ENCODE data around the gene NEK11.

The NEK11 gene

DNA sequence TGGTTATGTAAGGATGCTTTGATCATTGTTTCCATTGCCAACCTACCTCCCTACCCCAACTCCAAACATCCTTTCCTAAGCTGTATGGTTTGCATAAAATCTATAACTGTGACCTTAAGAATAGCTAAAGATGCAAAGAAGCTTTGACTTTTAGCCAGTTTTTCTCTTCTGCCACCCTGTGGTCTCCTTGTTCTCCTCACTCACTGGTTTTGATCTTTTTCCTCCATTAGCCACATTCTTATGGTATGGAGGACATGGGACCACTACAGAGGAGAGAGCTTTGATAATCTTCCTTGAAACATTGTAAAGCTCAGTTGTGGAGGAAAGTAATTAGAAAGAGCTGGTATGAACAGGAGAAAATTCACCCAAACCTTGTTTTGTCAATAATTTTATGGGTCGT is 115.9 kb downstream of the NEK11 start:
- no peak for DNase-seq

DNA sequence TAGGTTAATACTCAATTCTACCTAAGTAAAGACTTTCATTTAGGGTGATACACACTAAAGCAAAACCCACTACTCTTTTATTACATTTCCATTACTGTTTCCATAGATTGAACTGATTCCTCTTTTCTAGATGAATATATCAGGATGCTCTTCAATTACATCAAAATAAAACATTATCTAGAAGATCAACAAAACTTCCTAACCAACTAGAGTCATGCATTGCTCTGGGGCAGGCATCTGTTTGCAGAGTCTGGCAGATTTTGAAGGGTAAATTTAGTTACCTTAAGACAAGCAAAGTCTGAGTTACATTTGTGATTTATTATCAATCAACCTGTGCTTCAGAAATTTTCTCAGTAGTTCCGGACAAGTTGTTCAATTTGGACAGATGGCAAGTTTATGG is 117.1 kb downstream of the NEK11 start:
- no peak for DNase-seq

DNA sequence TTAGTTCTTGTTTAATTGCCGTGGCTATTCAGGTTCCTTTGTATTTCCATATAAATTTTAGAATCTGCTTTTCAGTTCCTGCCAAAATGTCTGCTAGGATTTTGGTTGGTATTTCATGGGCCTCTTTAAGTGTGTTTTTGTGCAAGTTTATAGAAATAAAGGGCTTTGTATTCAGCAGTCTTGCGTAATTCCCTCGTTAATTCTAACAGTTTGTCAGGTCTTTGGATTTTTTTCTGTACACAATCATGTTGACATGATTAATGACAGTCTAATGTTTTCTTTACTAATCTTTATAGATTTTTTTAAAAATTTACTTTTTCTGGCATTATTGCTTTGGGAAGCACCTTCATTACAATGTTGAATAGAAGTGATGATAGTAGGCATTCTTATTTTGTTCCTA is 120.9 kb downstream of the NEK11 start:
- no peak for DNase-seq

DNA sequence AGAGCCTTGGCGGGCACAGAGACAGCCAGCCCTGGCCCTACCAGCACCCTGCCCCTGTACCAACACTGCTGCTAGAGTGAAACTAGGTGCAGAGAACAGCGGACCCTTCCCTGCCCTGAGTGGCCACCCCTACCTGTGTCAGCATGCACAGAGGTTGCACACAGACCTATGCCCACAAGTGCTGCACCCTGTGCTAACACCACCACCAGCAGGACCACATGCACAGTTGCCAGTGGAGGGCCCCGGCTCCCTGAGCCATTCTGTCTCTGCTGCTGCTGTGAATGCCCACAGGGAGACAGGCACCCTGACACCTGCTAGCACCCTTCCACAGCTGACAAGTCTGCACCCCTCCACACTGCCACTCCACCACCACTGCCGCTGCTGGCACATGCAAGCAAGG is 131.8 kb downstream of the NEK11 start:
- DNase-seq = no peak

DNA sequence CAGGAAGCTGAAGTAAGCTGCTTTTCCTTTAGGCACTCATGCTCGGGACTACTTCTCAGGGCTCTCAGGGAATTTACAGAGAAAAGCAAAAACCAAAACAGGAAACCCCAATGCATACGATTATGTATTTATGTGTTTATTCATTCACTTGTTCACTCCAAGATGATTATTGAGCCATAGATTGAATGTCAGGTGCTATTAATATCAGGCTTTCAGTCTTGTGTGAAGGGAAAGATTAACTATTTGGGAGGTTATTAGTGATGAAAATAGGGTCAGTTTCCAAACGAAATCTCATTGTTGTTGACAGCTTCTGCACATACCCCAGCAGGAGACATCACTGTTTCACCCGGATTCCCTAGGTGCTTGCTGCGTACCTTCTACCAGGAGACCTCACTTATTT is 135.8 kb downstream of the NEK11 start:
- DNase-seq = no peak

DNA sequence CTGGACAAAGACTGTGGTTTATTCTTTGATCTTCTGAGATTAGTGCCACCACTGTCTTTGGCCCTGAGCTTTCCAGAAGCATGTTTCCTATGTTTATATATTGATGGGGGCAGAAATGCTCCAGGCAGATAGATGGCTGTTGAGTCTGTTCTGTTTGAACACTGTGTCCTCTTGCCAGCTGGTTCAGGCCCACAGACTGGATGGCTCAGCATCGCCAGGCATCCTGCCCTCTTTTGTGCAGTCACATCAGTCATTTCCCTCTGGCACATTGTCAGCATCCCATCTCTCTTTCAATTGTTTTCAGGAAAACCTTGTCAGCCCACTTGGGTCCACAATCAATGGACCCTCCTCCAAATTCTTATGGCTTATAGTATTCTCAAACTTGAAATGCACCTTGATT is 141.2 kb downstream of the NEK11 start:
- no peak for DNase-seq

DNA sequence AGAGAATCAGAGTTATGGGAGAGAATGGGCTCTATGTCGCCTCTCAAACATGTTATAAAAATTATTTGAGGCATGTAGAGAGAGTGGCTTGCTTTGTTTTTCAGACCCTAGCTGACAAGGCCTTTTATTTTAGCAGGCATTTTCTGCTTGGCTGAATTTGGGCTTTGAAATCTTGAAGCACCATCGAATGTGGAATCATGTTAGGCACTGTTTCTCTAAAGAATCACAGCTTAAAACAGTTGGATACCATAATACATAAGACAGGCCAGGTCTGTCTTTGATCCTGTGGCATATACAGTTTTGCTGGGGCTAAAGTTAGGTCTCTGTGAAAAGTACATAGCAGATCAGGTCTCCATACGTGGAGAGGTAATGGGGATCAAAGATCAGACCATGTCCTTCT is 142.7 kb downstream of the NEK11 start:
- no peak for DNase-seq

DNA sequence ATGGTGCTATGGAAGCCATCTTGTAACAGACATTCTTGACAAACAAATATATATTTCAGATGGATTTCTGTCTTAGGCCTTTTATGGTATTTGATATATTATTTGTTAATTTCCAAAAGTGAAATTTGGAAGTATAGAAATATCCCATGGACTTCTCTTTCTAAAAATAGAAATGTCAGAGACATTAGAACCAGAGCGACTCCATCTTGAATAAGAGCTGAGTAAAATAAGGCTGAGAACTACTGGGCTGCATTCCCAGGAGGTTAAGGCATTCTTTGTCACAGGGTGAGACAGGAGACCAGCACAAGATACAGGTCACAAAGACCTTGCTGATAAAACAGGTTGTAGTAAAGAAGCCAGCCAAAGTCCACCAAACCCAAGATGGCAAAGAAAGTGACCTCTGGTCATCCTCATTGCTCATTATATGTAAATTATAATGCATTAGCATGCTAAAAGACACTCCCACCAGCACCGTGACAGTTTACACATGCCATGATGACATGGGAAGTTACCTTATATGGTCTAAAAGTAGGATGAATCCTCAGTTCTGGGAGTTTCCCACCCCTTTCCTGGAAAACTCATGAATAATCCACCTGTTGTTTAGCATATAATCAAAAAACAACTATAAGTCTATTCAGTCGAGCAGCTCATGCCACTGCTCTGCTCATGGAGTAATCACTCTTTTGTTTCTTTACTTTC is 146.0 kb downstream of the NEK11 start:
- DNase-seq = no peak

DNA sequence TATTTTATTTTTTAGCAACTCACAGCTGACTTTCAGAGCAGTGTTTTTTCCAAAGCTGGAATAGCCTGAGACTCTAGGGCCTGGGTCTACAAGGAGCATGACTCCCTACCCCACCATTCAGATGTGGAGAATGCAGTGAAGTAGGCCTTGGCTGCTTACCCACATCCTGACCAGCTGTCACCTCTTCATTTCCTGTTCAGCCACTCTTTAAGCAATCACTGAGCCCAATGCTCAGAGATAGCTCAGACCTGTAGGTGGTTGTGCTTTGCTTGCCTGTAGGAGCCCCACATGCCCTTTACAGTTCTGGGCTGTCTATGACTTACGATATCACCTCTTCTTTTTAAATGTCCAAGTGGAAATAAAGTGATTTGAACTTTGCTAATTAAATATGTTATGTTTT is 148.1 kb downstream of the NEK11 start:
- DNase-seq = no peak

DNA sequence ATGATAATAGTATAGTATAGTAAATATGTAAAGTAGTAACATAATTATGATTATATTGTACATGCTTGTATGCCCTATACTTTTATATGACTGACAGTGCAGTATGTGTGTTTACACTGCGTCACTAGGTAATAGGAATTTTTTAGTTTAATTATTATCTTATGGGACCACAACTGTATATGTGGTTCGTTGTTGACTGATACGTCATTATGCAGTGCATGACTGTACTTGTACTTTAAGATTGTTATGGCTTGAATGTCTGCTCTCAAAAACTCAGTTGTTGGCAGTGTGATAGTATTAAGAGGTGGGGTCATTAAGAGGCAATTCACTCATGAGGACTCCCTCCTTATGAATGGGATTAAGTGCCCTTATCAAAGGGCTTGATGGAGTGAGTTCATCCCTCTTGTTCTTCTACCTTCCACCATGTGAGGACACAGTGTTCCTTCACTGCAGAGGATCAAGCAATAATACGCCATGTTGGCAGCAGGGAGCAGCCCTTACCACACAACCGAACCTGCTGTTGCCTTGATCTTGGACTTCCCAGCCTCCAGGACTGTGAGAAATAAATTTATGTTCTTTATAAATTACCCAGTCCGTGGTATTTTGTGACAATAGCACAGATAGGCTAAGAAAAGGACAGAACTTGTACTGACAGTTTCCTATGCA is 152.2 kb downstream of the NEK11 start:
- no peak for DNase-seq

DNA sequence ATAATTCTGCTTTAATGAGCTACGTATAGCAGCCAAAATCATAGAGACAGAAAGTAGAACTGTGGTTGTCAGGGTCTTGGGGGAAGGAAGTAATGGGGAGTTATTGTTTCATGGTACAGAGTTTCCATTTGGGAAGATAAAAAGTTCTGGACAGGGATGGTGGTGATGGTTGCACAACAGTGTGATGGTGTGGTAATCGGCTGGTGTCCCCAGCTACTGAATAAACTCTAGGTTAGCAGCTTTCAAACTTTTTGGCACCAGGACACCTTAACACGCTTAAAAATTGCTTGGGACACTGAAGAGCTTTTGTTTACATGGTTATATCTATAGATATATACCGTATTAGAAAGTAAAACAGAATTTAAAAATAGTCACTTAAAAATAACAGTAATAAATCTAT is 166.0 kb downstream of the NEK11 start:
- DNase-seq = no peak

DNA sequence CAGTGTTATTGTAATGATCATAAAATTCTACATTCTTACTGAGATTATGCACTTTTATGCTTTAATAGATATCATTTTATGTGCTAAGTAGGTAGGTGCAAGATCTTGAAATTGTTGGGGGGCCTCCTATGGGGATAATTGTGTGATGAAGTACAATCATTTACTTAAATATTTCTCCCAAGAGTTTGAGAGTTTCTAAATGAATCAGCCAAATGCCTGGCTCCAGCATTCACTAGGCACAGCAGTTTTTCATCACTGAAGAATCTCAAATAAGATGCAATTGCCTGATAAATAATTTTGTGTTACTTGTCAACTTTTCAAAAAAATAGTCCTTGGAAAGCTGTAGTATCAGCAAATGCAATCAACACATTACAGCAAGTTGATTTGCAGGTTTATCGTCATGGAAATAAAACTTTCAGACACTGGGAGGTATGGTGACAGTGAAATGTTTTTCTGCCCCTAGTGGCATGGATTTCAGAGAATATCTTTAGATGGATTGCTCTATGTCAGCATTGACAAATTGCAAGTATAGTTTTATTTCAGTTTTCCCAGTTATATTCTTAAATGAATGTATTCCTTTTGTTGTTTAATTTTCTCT is 167.1 kb downstream of the NEK11 start:
- no peak for DNase-seq

DNA sequence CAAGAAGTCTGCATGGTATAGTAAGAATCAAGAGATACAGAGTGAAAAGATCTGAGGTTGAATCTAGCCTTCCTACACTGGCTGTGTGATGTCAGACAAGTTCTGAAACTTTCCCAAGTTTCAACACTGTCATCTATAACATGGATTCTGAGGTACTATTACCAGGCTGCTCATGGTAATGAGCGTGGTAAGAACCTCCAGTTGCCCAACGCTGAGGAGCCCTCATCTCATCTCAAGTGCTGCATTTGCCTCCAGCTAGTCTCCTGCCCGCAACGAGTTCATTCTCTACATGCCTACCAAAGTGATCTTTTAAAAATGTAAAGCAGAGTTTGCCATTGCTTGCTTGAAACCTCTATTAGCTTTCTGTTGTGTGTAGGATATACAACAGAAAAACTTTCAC is 168.1 kb downstream of the NEK11 start:
- no peak for DNase-seq

DNA sequence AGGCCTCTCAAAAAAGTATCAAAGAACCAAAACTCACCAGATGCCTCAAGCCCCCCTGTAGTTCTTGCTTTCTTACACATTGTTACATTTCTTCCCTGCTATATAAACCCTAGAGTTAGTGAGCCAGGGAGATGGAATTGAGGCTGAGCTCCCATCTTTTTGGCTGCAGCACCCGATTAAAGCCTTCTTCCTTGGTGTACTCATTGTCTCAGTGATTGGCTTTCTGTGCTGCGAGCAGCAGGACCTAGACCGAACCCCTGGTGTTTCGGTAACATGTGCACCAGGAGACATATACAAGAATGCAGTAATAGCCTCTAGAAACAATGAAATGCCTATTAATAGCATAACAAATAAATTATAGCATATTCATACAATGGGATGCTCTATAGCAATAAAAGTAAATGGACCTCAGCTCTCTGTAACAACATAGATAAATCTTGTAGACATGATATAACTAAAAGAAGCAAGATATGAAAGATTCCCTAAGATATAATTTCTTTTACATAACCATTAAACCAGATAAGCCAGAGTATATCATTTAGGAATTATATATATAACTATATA is 174.0 kb downstream of the NEK11 start:
- no peak for DNase-seq

DNA sequence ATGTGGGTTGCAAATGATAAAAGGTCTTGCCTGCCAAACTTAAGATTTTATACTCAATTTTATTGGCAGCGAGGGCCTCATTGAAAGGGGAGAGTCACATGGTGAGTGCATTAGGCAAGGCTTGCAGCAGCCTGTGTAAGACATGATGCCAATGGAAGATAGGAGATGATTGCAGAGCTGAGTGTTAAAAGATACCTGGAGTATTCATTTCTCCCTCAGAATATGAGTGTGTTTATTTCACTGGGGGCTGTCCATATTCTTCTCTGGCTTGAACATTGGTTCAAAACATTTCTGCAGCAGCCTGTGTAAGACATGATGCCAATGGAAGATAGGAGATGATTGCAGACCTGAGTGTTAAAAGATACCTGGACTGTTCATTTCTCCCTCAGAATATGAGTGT is 189.7 kb downstream of the NEK11 start:
- no peak for DNase-seq

DNA sequence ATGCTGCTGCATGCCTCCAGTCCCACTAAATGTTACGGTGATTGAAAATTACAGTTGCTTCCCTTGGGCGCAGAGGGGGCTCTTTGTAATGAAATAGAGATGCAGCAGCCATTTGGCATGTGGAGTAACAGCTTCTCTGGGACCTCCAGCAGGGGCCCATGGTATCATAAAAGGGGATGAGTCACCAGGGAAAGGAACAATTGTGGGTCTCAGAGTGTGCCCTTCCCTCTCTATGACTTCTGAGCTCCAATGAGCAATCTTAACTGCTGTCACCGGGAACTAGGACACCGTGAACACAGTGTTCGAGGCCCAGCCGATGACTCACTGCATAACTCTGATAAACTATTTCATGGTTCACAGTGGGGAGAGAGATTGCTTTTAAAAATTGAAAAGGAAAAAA is 190.1 kb downstream of the NEK11 start:
- DNase-seq = no peak

DNA sequence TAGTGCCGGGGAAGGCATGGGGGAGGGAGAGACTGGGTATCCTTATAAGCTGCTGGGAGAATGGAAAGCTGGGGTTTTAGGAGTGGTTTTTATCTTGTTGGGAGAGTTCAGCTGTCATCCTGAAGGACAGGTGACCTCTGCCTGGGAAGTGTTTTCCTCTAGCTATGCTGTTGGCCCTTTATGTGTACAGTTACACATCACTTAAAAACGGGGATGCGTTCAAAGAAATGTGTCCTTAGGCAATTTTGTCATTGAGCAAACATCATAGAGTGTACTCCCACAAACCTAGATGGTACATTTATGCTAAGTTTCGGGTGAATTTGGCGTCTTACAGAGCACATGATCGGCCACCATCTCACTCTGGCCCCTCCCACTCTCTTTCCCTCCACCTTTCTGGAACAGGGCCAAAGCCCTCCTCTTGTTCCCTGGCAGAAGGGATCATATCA is 190.6 kb downstream of the NEK11 start:
- DNase-seq = no peak

DNA sequence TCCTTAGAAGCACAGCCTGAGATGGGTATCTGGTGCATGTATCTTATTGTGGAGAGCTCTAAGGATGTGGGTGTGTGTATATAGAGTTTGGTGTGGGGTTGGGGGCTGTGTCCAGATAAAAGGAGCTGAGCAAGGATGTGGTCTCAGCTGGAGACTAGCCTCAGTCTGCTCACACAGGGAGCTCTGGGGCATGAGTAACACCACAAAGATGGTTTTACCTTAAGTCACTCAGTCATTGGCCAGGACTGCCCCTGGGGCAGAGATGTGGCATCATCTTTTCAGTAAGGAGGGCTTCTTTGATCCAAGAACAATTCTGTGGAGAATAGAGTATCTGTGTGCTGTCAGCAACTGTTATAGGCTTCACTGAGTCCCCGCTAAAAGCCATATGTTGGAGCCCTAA is 191.5 kb downstream of the NEK11 start:
- DNase-seq = no peak

DNA sequence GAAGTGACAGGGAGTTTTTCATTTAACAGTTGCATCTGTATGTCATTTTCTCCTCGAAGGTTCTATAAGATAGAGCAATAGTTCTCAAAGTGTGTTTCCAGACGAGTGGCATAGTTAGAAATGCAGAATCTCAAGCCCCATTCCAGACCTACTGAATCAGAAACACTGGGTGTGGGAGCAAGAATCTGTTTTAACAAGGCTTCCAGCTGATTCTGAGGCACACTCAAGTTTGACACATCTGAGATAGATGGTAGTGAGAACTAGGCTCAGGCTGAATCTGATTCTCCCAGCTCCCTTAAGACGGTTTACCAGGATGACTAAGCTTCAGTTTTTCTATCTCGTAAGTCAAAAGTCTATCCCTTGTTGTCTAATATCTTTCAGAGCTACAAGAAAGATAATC is 195.1 kb downstream of the NEK11 start:
- DNase-seq = no peak

DNA sequence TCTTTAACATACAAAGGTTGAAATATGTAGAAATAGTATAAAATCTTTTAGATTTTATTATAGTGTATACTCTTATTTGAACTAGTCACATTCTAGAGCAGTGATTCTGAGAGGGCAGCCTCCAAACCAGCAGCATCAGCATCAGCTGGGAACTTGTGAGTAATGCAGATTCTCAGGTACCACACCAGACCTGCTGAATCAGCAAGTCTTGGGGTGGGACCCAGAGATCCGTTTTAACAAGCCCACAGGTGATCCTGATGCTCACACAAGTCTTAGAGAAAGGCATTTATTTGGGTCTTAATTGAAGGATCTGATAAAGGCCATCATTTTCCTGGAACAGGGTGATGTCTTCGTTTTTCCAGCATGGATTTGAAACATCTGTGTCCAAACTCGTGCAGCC is 195.9 kb downstream of the NEK11 start:
- no peak for DNase-seq

DNA sequence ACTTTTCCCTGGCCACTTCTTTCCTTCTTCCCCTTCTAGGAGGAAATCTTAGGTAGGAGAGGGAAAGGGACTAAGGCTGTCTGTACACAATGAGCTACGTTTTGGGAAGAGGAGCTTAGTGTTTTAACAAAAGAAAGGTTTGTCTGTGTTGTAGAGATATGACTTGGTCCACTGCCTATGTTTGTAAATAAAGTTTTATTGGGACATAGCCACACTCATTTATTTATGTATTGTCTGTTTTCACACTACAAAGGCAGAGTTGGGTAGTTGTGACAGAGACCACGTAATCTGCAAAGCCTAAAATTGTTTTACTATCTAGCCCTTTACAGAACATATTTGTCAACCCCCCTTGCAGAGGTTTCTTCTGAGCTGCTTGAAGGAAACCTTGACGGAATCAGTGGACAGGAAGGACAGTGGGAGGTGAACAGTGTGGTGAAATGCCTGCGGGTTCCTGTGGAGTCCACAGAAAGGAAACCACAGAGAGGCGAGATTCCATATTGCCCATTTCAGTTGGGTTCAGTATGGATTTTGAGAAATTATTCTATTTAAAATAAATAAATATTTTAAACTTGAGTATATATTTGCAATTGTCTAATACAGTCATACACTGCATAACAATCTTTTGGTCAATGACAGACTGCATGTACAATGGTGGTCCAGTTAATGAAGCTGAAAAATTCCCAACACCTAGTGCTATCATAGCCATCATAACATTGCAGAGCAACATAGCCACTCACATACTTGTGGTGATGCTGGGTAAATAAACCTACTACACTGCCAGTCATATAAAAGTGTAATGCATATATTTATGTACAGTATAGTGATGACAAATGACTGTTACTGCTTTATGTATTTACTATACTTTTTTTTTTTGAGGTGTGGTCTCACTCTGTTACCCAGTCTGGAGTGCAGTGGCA is 197.0 kb downstream of the NEK11 start:
- no peak for DNase-seq

DNA sequence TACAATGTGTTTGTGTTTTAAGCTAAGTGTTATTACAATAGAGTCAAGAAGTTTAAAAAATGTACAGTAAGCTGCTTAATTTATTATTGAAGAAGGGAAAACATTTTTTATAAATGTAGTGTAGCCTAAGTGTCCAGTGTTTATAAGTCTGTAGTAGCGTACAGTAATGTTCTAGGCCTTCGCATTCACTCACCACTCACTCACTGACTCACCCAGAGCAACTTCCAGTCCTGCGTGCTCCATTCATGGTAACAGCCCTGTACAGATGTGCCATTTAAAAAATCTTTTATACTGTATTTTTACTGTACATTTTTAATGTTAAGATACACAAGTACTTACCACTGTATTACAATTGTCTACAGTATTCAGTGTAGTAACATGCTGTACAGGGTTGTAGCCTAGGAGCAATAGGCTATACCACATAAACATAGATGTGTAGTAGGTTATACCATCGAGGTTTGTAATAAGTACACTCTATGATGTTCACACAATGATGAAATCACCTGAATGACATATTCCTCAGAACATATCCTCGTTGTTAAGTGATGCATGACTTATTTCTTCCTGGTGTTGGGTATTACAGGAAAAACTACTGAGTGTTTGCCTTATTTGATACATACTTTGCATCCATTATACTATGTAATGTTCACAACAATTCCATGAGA is 198.3 kb downstream of the NEK11 start:
- DNase-seq = no peak

DNA sequence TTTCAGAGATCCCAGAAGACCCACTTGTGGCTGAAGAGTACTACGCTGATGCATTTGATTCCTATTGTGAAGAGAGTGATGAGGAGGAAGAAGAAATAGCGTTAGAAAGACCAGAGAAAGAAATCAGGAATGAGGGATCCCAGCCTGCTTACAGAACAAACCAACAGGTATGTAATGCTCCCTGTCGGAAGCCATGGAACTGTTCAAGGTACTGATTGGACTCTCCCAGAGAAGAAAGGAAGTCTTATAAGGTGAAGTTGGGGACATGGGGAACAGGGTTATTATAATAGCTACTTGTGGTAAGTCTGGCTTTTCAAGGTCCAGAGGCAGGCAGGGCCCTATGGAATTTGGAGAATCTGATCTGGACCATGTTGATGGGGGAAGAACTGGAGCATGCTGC is 201.8 kb downstream of the NEK11 start:
- no peak for DNase-seq

All from stimulated activated CD4-positive, alpha-beta T cell treated with anti-CD3 and anti-CD28 coated beads, Interleukin-2, amount 100 ng/mL, for 24 hours (primary cell).